Left hindlimb (tissue), 1 donor: ENCODE results near the gene RGS12.

ENCODE experiments used
- DNase-seq: peaks from one replicate; pipeline ENCODE4 v3.0.0-alpha.2; 2018

Gene RGS12

DNA sequence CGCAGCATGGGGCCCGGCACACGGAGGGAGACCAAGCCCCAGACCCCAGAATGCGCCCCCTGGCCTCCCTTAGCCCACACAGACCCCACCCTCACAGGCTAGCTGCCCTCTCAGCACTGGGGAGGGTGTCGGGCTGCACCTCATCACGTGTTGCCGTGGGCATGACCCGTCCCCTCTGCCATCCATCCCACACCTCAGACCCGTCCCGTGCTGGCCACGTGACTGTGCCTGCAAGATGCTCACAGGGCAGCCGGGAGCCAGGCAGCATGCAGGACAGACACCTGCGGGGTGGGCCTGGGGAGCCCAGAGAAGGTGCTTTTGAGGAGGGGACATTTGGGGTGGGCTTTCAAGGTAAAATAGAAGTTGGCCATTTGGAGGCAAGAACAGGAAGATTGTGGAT, 39.0 kb upstream of the RGS12 start:
- DNase-seq, result no peak

DNA sequence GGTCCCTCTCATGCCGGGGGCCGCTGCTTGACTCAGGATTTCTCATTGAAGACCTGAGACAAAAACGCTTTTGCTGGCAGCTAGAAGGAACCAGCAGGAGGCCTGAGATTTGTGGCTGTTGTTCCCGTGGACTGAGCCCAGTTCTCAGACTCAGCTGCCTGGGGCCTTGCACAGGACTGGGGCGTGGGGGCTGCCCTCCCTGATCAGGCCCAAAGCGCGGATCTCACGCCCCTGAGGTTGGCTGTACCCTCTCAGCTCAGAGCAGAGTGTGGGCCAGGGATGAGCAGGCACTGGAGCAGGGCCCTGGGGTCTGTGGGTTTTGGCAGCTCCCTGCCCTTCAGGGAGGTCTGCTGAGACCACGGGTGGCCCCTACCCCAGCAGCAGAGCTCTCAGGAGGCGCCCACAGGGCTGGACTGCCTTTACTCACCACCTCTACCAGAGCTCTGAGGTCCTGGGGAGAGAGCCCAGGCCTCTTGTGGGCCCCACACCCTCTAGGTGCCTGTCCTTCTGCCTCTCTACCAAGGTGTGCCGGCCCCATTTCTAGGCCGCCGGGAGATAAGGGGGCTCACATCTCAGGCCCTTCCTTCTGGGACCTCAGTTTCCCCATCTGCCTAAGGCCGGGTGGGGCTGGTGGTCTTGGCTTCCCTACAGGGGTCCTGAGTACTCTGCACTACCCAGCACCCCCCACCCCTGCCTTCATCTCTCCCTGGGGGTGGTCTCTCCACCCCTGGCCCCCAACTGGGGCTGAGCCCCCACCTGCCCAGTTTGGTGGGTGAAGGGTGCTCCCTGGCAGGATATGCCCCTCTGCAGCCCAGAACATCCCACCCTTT, 38.3 kb upstream of the RGS12 start:
- peak; percentile 20 for DNase-seq

DNA sequence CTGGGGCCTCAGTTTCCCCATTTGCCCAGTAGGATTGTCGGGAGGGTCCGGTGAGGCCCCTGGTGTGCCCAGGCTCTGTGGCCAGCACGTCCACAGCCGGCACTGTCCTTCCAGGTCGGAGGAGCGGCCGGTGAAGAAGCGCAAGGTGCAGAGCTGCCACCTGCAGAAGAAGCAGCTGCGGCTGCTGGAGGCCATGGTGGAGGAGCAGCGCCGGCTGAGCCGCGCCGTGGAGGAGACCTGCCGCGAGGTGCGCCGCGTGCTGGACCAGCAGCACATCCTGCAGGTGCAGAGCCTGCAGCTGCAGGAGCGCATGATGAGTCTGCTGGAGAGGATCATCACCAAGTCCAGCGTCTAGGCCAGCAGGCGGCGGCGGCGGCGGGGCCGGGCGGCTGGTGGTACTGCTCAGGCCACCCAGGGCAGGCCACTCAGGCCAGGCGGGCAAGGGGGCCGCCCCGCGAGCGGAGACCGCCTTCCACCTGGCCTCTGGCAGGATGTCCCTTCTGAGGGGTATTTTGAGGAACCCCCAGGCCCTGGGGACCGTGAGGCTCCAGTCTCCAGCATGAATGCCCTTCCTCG, 37.1 kb upstream of the RGS12 start:
- DNase-seq, result peak; percentile 18

- peak; percentile 22 for DNase-seq
These were observed 36.4 kb upstream of the RGS12 start for GRCh38 chr4:3256230-3257102.

DNA sequence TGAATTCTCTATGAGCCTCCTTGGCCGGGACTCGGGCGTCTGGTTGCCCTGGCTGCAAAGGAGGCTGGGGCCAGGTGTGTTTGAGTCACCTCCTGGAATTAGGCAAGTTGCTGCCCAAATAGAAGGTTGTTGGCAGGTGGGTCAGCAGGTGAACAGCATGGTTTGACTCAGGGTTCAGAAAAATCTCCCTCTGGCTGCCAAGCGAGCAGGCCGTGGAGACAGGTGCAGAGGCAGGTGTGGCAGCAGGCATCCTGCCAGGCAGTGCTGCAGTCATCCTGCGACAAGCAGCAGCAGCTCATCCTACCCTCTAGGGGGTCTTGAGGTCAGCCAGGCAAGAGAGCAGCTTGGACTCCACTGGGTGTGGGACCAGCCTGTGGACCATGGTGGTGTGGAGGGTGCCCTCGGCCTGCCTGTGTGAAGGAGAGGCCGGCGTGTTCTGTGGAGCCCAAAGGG, 35.7 kb upstream of the RGS12 start:
- peak; percentile 18 for DNase-seq

GRCh38 chr4:3257556-3258482, 35.0 kb upstream of the RGS12 start:
- no peak for DNase-seq

GRCh38 chr4:3261411-3262207, 31.2 kb upstream of the RGS12 start:
- DNase-seq, result peak; percentile 21

DNA sequence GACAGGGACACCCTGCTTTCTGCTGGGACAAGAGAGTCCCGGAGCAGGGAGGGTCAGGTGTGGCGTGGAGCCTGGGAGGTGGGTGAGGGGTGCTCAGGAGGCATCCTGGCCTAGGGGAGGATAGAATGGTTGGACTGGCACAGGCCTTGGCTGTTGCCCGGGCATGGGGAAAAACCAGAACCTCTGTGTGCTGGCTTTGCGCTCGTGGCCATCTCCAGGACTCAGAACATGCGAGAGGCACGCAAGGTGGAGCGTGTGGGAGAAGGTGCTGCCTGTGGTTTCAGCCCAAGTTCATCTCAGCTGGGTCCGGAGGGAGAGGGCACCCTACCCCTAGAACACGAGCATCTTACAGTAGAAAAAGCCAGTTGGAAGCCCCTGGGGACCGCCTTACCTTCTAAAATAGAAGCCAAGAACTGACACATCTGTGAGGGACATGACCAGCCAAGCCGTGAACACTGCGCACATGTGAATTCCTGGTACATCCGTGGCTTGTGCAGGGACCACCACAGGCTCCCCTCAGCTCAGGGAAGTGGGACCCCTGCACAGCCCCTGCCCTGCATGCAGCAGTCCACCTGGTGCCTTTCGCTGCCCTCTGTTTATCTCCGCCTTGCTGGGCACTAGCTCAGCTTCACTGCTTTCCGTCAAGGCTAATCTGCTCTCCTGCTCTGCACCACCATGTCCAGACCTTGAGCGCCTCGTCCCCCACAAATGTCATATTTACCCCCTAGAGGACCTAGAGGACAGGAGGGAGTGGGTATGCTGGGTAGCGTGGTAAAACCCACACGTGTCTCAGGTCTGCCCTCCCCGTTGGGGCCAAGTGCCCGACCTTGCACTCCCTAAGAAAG, 30.4 kb upstream of the RGS12 start:
- DNase-seq, result no peak

DNA sequence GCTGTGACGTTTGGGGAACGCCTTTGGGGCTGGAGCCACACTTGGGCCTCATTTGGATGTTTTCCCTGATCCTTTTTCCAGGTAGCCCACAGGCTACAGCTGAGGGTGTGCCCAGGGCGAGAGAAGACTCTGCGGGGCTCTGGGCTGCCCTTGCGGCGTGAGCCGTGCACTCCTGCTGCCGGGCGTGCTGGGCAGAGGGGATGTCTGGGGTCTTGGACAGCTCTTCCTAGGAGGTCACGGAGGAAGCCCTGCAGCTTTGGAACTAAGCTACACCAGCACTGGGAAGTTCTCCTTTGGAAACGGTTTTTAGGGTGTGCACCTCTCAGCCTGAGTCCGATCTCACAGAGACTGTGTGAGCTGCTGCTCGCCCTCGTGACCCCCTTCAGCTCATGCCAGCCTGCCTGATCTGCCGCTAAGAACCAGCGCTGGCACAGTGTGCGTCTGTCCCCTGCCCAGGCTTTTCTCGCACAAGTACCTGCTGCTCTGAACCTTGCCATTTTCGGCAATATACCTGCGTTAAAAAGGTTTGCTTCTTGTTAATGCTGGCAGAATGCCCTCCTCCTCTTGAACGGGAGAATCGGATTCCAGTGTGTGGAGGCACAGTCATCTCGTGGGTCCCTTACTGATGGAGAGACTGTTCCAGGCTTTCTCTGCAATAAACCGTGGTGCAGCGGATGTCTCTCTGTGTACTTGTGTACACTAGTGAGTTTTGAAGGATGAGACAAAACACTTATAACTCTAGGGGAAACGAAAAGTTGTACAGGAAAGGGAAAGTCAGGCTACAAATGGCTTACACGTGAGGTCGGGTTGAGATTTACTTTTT, 29.6 kb upstream of the RGS12 start:
- no peak for DNase-seq

GRCh38 chr4:3263876-3264193, 29.0 kb upstream of the RGS12 start:
- no peak for DNase-seq

DNA sequence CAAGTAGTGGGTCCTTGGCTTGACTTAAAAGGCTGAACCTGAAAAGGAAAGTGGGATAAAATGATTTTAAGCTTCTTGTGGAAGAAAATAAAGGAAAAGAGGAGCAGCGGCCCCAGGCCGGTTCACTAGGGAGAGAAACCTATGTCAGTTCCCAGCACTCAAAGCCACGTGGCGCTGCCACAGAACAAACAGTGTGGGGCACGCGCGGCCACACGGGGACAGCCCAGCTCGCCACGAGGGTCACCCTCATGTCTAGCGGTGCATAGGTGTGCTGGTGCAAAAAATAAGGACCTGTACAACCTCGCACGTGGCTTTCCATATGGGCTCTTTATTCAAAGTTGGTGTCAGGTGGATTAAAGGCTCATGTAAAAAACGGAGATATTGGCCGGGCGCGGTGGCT, 26.7 kb upstream of the RGS12 start:
- DNase-seq, result no peak

- peak; percentile 24 for DNase-seq
These were observed 25.0 kb upstream of the RGS12 start for GRCh38 chr4:3267576-3268394.

DNA sequence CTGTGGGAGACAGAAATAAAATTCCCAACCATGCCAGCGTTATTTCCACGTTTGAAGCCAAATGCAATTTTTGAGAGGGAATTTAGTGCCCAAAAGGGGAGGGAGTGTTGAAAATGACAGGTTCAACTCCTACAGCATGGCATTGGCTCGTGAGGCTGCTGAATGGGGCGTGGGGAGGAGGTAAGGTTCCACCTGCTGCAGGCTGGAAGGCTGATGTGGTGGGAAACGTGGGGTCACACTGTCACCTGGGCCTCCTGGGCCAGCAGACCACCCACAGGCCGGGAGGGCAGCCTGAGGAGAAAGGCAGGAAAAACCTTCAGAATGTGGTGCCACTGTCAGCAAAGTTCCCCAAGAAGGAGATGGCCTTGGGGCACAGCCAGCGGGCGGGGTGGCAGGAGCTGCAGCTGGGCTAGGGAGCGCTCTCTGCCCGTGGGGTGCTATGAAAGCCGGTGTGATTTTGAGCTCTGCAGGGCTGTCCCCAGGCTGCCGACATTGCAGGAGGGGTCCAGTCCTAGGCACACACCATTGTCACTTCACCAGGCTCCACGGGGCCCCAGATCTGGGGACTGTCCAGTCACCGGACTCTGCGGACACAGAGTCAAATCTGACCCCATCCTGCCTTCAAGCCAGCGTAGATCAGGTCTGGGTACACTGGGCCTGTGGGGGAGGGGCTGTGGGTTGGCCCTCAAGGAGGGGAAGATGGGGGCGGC, 24.3 kb upstream of the RGS12 start:
- DNase-seq, result no peak

GRCh38 chr4:3269105-3269927, 23.5 kb upstream of the RGS12 start:
- no peak for DNase-seq

DNA sequence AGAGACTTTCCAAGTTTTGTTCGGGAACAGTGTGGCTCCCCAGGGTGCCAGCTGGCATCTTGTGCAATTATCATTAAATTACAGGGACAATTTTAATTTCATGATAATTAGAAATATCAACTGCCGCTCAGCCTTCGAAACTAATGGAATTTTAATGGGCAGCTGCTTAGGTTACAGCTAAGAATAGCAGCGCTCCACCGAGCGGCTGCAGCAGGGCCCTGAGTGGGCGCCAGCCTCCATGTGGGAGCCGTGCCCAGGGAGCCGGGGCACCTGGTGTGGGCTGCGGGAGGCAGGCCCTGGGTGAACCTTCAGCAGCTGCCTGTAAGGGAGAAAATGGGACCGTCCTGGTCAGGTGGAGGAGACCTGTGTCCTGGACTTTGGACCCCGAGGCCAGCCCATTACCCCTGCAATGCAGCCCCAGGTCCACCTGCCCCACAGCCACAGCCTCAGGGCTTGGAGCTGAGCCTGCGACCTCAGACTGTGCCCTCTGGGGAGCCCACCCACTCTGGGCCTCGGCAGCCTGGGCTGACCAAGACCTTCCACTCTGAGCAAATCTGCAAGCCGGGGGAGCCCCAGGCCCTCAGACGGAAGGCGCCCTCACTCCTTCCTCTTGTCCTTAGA, 22.7 kb upstream of the RGS12 start:
- DNase-seq, result no peak

- no peak for DNase-seq
These were observed 21.7 kb upstream of the RGS12 start for GRCh38 chr4:3271131-3271530.

DNA sequence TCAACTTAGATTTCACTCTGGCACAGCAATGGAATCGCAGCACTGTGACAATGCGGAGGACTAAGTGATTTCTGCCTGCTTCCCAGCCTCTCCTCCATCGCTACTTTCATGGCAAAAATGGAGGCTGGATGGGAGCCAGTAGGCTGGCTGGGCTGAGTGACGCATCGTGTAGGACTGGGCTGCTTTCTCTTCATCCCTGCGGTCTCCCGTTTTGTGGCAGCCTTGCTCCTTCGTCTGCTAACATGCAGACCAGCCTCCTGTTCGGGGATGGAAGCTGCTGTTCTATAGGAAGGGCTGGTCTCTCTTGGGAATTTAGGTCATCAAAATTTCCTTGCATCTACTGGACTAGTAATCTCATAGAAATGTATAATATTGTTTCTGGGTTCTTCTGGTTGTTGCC, 15.8 kb upstream of the RGS12 start:
- no peak for DNase-seq
